K562 (cell line): ENCODE measurements around the gene HSPA5. TPM values are rescaled to one million over a fixed set of nuclear protein-coding genes. Genes with fewer than 3 reads are reported as not detected.

ENCODE experiments used
- ASH1L ChIP-seq: fragments of 450-650 bp; IDR thresholded peaks from 2 replicates; pipeline ENCODE4 v1.6.1; 2018; ENCODE audit warnings: borderline replicate concordance, mild to moderate bottlenecking, low read depth; ENCODE audit not compliant: partially characterized antibody
- CBX1 ChIP-seq: sonication (generic); IDR thresholded peaks from 2 replicates; pipeline ENCODE4 v1.6.1; 2016; ENCODE audit warnings: antibody characterized with exemption, low read depth, mild to moderate bottlenecking
- CBX3 ChIP-seq, 2 experiments: IDR thresholded peaks; 1 replicate in 1 of 2; 2 replicates in 1 of 2; pipeline ENCODE4 v1.6.1; 2012; ENCODE audit warnings: inconsistent platforms in 2 of 2, low read length in 2 of 2, borderline replicate concordance in 1 of 2, control low read depth in 1 of 2
- CREB3L1 ChIP-seq: fragments of 450-650 bp; IDR thresholded peaks from 2 replicates; pipeline ENCODE4 v1.6.1; 2014; ENCODE audit warnings: low read depth, mild to moderate bottlenecking, moderate library complexity, borderline replicate concordance
- E2F6 ChIP-seq, 2 experiments: IDR thresholded peaks; 2 replicates each; pipeline ENCODE4 v1.6.1; 2011; ENCODE audit warnings: borderline replicate concordance in 1 of 2, control low read depth in 1 of 2, low read depth in 1 of 2, low read length in 1 of 2, mild to moderate bottlenecking in 1 of 2, mixed read lengths in 1 of 2, moderate library complexity in 1 of 2; ENCODE audit not compliant: insufficient read depth in 1 of 2, insufficient read length in 1 of 2, poor library complexity in 1 of 2, severe bottlenecking in 1 of 2; ENCODE audit errors: extremely low read depth in 1 of 2
- HNRNPH1 ChIP-seq: fragments of 200-400 bp; formaldehyde crosslinking; optimal IDR thresholded peaks from 2 replicates; pipeline ENCODE3; 2017; ENCODE audit warnings: low read depth, mild to moderate bottlenecking, low read length, moderate library complexity
- ID3 ChIP-seq, 2 experiments: fragments of 250-450 bp in 1 of 2; fragments of 450-650 bp in 1 of 2; sonication (Bioruptor Pico) in 1 of 2; IDR thresholded peaks; 2 replicates each; pipeline versions ENCODE4 v1.6.1 to v1.8.0; 2016 to 2021; ENCODE audit warnings: mild to moderate bottlenecking in 2 of 2, moderate library complexity in 2 of 2, missing compliant biosample characterization in 1 of 2, missing genetic modification characterization in 1 of 2
- LCOR ChIP-seq: sonication (generic); formaldehyde crosslinking; IDR thresholded peaks from 2 replicates; pipeline ENCODE4 v1.8.0; 2022; ENCODE audit warnings: mild to moderate bottlenecking, missing genetic modification reagents
- MITF ChIP-seq: IDR thresholded peaks from 2 replicates; pipeline ENCODE4 v1.6.1; 2014; ENCODE audit warnings: antibody characterized with exemption
- MXI1 ChIP-seq: IDR thresholded peaks from 2 replicates; pipeline ENCODE4 v1.6.1; 2011; ENCODE audit warnings: low read depth, mild to moderate bottlenecking, improper control_type of control experiment, low read length
- MYC ChIP-seq, 2 experiments: fragments of 250-450 bp in 1 of 2; sonication (Bioruptor Pico) in 1 of 2; IDR thresholded peaks; 2 replicates each; pipeline versions ENCODE4 v1.5.1 to v1.6.1; 2012 to 2021; ENCODE audit warnings: low read depth in 2 of 2, borderline replicate concordance in 1 of 2, improper control_type of control experiment in 1 of 2, low read length in 1 of 2, mild to moderate bottlenecking in 1 of 2, moderate library complexity in 1 of 2
- PML ChIP-seq: IDR thresholded peaks from 2 replicates; pipeline ENCODE4 v1.6.1; 2012; ENCODE audit warnings: low read length, inconsistent platforms
- RBM15 ChIP-seq: fragments of 200-400 bp; formaldehyde crosslinking; IDR thresholded peaks from 2 replicates; pipeline ENCODE4 v1.6.1; 2018; ENCODE audit warnings: mild to moderate bottlenecking, low read length, moderate library complexity; ENCODE audit not compliant: insufficient read depth
- RNF2 ChIP-seq: sonication (generic); IDR thresholded peaks from 2 replicates; pipeline ENCODE4 v1.6.1; 2016
- SMC3 ChIP-seq: conservative IDR thresholded peaks from 2 replicates; pipeline ENCODE4 v1.6.1; 2011; ENCODE audit warnings: low read depth, low read length, improper control_type of control experiment; ENCODE audit not compliant: insufficient read depth
- SUPT5H ChIP-seq: fragments of 450-650 bp; IDR thresholded peaks from 2 replicates; pipeline ENCODE4 v1.6.1; 2016
- TEAD1 ChIP-seq, 2 experiments: fragments of 450-650 bp in 1 of 2; sonication (generic) in 1 of 2; formaldehyde crosslinking; IDR thresholded peaks; 2 replicates each; pipeline versions ENCODE4 v1.4.0 to v1.8.0; 2020 to 2022; ENCODE audit warnings: mild to moderate bottlenecking in 2 of 2, missing genetic modification reagents in 1 of 2
- ZBTB7A ChIP-seq: IDR thresholded peaks from 2 replicates; pipeline ENCODE4 v1.6.1; 2011; ENCODE audit warnings: low read depth, mild to moderate bottlenecking, low read length, moderate library complexity, borderline replicate concordance; ENCODE audit not compliant: control insufficient read depth
- ZFPM2 ChIP-seq: fragments of 250-450 bp; sonication (Bioruptor Pico); IDR thresholded peaks from 2 replicates; pipeline ENCODE4 v1.5.1; 2022; ENCODE audit warnings: mild to moderate bottlenecking
- ZNF76 ChIP-seq: fragments of 250-450 bp; sonication (Bioruptor Pico); IDR thresholded peaks from 2 replicates; pipeline ENCODE4 v1.4.0; 2020; ENCODE audit warnings: mild to moderate bottlenecking, moderate library complexity, borderline replicate concordance
- polyA plus RNA-seq, 8 experiments: library from polyadenylated mRNA; depleted of rRNA in 4 of 8; stranded (reverse) in 5 of 8; unstranded in 3 of 8; fragments of >200 nt; fragmentation: Nextera tagmentation in 2 of 8; fragmentation: Illumina TruSeq in 1 of 8; extraction: Ambion mirVana in 2 of 8; extraction: Trizol in 1 of 8; gene quantifications; 2 replicates each; pipeline versions ENCODE4 v1.2.1 to v1.2.3, GENCODE V29; 2011 to 2014; ENCODE audit warnings: inconsistent platforms in 1 of 8, missing spikeins in 1 of 8
- total RNA-seq, 7 experiments: library from RNA; depleted of rRNA in 6 of 7; stranded (reverse); fragments of >200 nt in 6 of 7; fragmentation: Illumina TruSeq in 2 of 7; extraction: Trizol in 2 of 7; gene quantifications; 2 replicates each; pipeline versions ENCODE4 v1.2.1 to v1.2.3, GENCODE V29; 2011 to 2021; ENCODE audit warnings: low replicate concordance in 1 of 7

The HSPA5 gene
- total and polyA plus RNA-seq, 9 of the 15 experiments (the other 6 are each of a cell fraction or from before 2014, with no cell fraction given), result 48.0 to 265 (median 113) TPM

- TF ChIP-seq ID3 (CRISPR knock-in tag; IDR thresholded peaks at IDR 0.05) (no peak), ID3 (tag; IDR thresholded peaks at IDR 0.05) (0 out of 2 replicates have a peak, but pooled peaks have one; percentile 28), CREB3L1 (peak; percentile 94), ZNF76 (CRISPR knock-in tag) (no peak), TEAD1 (CRISPR knock-in tag; IDR thresholded peaks at IDR 0.05) (peak in 1 of 2 experiments; percentile 65; a peak in 2 of 4 replicates), MXI1 (peak; percentile 63; the same call in 1 of the 2 replicates), ASH1L (no peak), LCOR (CRISPR knock-in tag) (0 out of 2 replicates have a peak, but pooled peaks have one; percentile 51), SMC3 (peak; percentile 40), HNRNPH1 (no peak), MITF (no peak), MYC (IDR thresholded peaks at IDR 0.05; ENCODE audit: low read depth, low read length) (peak; percentile 80; the same call in 1 of the 2 replicates), MYC (CRISPR knock-in tag; IDR thresholded peaks at IDR 0.05; ENCODE audit: borderline replicate concordance, low read depth) (no peak; the same call in 1 of the 2 replicates), RNF2 (peak; percentile 64; the same call in 1 of the 2 replicates), CBX3 (IDR thresholded peaks at IDR 0.05; ENCODE audit: borderline replicate concordance in 1 of 2, low read length in 2 of 2) (peak in 1 of 2 experiments; percentile 95; a peak in 2 of 3 replicates), RBM15 (no peak), SUPT5H (peak; percentile 75), PML (0 out of 2 replicates have a peak, but pooled peaks have one; percentile 42), ZBTB7A (peak; percentile 83), ZFPM2 (CRISPR knock-in tag) (no peak), E2F6 (IDR thresholded peaks at IDR 0.05; ENCODE audit: borderline replicate concordance in 1 of 2, extremely low read depth in 1 of 2, insufficient read depth in 1 of 2, insufficient read length in 1 of 2, low read depth in 1 of 2, low read length in 1 of 2, poor library complexity in 1 of 2, severe bottlenecking in 1 of 2) (peak in 1 of 2 experiments; percentile 45), CBX1 (peak; percentile 94; the same call in 1 of the 2 replicates)
These were observed 51.5 kb downstream of the HSPA5 start, which contains the start of gene PPP6C (continued) for GRCh38 chr9:125189361-125190289.
